NCI-H2107 (cell line): ENCODE measurements around the gene EEF1AKMT3.
"Not testable (repeated sequence)": the region's sequence is repeated elsewhere in the genome, so short reads cannot be mapped to it uniquely, and the experiment has no call there.

Experiments used
- DNase-seq: peaks from one replicate; lab custom pipeline; 2025; lab: John Stamatoyannopoulos, UW

EEF1AKMT3 gene

DNA sequence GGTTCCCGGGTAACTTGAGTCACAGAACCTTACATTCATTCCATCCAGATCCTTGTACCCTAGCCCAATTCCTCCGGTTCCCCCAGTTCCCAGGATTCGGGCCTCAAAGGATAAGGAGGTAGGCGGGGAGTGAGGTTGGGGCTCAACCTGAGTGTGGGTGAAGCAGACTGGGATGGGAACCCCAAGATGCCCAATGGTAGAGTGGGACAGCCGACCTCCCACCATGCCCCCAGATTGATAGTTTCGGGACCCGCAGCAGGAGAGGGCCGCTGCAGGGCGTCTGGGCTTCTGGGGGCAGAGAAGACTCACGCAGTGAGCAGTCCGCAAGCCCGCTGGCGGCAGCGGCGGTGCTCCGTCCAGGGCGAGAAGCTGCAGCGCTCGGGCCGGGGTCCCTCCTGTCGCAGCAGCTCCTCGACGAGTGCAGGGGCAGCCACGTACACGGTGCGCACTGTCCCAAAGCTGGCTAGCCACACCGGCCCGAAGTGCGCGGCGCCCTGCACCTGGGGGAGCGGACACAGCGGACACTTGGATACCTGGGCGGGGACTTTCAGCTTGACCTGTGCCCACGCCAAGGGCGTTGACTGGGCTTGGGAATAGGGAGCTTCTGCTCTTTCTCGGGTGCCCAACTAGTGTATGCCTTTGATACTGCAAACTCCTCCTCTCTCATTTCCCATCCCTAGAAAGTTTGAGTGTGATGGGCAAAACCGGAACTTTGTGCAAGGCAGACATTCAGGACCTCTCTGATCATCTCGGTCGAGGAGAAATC lies 6.5 kb upstream of the EEF1AKMT3 start:
- DNase-seq: no peak

DNA sequence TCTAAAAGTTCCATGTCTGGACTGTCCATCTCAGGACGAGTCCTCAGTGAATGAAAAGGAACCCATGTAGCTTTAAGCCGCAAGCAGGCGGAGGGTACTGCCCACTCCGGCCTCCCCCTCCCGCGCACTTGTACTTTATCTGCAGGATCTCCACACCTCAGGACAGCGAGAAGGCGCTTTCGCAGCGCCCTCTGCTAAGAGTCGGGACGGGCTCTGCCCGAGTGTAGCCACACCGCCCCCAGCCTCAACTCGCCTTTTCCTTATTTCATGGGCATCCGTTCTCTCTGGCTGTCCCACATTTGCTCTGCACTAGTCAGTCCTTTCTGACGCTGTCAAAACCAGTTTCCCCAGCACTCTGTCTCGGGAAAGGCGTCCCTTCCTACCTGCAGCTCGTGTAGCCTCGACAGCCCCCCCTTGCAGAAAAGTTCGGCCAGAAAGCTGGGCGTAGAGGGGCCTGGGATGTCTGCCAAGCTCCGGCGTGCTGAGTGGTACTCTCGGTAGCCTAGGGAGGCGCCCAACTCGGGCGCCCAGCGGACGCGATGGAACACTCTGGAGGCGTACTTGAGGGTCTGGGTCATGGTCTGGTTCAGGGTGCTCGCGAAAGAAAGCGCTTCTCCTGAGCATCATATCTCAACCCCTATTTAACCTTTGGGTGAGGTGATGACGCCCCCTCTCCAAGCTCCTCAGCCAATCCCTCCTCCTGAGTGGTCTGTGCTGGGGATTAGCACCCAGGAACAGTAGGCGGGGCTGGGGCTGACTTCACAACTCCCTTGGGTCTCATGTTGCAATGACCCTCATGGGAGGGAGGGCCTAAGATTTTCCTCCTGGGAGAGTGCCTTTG lies 5.7 kb upstream of the EEF1AKMT3 start, which contains the start of gene CYP27B1:
Gene CYP27B1, minus strand, starts transcription at position 615 of the 841 bp plus-strand sequence. Its CDS starts 37 bp downstream, at position 578.
- no peak for DNase-seq

DNA sequence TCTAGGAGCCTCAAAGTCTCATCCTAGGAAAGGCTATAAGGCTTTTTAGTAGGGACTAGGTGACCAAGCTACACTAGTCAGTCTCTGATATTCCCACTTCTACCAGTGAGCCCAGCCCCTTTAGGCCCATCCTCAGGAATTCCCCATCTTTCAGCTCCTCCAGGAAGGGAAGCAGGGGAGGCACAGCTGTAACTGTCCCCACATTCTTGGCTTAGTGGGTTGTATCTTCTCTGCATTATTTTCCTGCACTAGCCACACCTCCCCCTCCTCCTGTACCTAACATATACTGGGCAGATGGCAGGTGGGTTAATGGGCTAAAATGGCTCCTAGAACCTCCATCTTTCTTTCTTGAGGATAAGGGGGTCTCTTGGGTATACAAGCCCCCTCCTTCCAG lies 5.1 kb upstream of the EEF1AKMT3 start:
- no peak for DNase-seq

DNA sequence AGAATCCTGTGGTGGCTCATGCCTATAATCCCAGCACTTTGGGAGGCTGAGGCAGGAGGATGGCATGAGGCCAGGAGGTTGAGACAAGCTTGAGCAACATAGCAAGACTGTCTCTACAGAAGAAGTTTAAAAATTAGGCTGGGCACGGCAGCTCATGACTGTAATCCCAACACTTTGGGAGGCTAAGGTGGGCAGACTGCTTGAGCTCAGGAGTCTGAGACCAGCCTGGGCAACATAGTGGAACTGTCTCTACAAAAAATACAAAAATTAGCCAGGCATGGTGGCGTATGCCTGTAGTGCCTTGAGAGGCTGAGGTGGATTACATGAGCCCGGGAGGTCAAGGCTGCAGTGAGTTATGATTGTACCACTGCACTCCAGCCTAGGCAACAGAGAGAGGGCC lies 4.5 kb upstream of the EEF1AKMT3 start:
- DNase-seq: no peak

DNA sequence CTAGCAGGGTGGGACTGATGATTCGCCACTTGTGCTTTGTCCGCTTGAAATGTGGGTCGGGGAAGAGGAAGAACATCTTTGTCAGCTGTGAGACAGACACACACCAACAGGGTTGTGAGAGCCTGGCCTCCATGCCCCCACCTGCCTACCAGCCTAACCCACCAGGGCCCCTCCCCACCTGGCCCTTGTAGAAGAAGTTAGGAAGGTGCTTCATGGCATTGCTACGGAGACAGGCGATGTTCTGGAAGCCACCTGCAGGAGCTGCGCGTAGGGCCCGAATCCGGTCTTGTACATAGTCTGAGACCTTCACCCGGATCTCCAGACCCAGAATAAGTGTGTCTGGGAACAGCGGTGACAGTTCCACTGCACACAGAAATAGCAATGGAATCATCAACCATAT lies 2.8 kb upstream of the EEF1AKMT3 start:
- no peak for DNase-seq

DNA sequence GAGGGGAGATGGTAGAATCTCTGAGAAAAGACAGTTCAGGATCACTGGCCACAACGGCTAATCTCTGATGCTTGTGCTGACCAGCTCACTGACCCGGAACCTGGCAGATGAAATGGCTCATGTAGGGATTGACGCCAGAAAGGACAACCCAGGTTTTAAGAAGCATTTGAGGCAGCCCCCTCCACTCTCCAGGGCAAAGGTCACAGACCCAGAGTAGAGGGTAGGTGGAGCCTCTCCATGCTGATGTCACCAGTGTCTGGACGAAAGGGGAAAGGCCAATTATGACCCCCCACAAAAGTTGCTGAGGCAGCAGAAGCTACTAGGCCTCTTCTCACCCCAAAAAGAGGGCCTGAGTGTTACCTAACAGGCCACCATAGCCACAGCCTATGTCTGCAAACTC lies 1.7 kb upstream of the EEF1AKMT3 start:
- DNase-seq: no peak

DNA sequence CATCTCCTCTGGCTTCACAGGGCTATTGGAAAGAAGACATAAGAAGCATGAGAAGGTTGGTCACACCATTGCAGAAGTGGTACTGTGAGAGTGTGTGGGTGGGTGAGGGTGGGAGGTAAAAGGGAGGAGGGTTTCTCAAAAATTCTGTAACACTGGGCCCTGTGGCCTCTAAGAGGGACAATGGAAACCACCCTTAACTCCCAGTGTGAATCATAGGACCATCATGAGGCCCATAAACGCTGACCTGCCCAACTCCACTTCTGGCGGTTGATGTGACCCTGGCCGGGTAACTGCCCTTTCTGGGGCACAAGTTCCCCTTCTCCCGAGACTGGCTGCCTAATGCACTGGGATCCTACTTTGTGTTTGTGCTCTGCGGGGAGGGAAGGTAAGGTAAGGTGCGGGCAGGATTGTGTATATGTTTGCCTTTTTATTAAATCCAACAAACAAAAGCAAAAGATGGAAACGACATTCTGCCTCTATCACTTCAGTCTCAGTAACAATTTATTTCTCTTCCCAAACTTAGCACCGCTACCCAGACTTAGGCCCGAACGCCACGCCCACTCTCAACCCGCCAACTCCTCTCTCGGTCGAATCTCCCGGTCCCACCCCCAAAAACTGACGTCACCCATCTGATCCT lies 1.1 kb upstream of the EEF1AKMT3 start:
- DNase-seq: peak; percentile 76

DNA sequence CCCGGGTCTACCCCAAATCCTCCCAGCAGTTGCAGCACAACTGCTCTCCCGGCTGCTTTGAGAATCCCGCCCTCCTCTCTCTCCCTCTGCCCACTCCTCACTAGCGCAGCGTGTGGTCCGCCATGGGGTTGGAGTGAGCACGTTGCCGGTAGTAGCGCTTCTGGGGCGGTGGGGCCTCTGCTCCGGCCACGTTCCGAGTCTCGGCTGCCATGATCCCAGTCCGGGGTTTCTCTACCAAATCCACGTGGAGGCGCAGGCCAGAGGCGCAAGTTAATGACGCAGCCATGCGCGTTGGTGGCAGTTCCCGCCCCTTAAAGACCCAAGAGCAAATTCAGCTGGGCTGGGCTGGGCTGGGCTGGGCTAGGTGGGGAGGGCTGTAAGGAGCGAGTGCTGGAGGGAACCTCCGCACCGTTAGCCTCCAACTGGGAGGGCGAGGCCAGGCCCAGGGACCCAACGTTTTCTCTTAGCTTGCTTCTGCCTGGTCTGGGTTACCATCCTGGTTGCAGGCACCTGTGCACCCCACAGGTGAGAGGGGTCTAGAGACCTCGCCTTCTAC lies 463 bp upstream of the EEF1AKMT3 start, which contains the start of gene METTL1:
Gene METTL1, minus strand, starts transcription at position 233 of the 556 bp plus-strand sequence. Its CDS starts 22 bp downstream, at position 211.
- peak; percentile 94 for DNase-seq

DNA sequence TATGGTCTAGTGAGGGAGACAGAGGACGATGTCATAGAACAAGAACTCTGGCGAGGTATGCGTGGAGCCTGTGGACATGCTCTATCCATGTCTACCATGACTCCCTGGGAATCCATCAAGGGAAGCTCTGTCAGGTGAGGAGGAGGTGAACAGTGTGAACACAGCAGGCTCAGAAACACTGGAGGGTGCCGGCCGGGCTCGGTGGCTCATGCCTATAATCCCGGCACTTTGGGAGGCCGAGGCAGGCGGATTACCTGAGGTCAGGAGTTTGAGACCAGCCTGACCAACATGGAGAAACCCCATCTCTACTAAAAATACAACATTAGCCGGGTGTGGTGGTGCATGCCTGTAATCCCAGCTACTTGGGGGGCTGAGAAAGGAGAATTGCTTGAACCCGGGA lies 2.2 kb downstream of the EEF1AKMT3 start:
- DNase-seq: not testable (repeated sequence)

DNA sequence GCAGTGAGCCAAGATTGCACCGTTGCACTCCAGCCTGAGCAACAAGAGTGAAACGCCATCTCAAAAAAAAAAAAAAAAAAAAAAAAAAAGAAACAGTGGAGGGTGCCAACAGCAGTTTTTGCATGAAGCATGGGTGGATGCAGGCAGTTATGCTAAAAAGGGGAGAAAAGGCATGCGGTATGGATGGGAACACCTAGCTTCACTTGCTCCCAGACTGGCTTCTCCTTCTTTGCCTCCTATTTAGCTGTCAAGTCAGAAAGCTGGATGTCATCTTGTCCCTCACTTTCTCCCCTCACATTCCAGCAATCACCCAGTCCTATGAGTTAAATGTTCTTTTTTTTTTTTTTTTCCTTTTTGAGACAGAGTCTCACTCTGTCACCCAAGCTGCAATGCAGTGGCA lies 2.6 kb downstream of the EEF1AKMT3 start:
- DNase-seq: no peak

DNA sequence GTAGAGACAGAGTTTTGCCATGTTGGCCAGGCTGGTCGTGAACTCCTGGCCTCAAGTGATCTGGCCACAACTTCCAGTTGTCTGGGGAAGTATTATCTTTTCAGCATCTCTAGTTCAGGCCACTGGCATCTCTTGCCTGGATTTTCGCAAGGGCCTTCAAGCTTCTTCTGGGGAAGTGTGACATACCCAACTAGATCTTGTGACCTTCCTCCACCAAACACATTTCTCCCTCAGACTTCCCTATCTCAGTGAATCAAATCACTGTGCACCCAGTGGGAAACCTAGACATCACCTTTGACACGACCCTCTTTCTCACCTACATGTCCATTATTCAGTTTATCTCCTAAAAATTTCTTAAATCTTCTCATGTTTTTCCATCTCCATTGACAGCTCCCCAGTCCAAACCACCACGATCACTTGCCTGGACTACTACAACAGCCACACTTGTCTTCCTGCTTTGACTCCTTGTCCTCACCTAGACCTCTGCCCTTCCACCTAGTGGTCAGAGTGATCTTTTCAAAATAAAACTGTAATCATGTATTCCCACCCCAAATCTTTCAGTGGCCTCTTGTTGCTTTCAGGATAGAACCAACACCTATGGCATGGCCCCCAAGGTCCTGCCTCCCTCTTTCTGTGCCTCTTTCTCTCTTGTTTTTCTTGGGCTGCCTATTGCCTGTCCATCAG lies 3.3 kb downstream of the EEF1AKMT3 start:
- no peak for DNase-seq

DNA sequence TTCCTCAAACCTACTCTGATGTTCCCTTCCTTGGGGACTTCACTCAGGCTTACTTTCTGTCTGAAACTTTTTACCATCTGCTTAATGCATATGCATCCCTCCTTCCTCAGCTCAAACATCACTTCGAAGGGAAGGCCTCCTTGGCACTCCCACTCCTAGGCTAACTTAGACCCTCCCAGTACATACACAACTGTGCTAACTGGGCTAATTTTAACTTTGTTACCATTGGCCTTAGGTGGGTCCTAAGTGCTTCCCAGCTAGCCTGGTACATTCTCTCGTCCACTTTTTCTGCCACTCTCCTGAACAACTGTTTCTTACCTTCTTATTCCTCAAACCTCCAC lies 3.8 kb downstream of the EEF1AKMT3 start:
- no peak for DNase-seq

DNA sequence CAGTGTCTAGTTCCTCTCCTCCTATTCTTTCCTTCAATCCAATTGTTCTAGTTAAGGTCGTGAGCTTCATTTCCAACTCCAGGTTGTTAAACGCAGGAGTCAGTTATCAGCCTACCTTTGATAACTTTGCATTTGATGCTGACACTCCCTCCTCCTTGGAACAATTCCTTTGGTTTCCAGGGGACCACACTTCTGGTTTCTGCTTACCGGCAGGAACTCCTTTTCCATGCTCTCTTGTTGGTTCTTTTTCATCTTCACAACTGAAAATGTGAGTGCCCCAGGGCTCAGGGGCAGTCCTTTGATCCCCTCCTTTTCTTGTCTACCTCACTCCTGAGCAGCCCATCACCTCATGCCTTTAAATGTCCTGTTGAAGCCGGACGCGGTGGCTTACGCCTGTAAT lies 5.0 kb downstream of the EEF1AKMT3 start:
- no peak for DNase-seq

DNA sequence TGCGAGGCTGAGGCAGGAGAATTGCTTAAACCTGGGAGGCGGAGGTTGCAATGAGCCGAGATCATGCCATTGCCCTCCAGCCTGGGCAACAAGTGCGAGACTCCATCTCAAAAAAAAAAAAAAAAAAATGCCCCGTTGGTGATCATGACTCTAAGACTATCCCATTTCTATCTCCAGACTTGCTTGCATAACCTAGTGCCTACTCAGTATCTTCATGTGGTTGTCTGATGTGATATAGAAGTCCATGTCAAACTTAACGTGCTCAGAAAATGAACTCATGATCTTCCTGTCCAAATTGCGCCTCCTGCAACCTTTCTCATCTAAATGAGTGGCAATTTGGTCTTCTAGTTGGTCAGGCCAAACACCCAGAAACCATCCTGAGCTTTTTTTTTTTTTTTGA lies 5.5 kb downstream of the EEF1AKMT3 start:
- no peak for DNase-seq

DNA sequence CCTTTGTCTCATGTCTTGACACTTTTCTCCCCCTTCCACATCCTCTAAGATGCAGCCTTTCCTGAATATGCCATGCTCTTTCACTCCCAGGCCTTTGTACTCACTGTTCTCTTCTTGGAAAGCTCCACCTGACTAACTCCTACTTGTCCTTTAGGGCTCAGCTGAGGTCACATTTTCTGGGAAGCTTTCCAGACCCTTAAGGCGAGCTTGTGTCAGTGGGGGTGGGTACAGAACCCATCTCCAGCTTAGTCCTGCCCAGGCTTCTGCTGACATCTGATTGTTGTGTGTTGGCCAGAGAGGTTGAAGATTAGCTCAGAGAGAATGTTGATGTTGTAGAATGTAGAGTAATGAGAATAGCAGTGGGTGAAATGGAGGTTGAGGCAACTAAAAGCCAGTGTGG lies 7.3 kb downstream of the EEF1AKMT3 start:
- no peak for DNase-seq

DNA sequence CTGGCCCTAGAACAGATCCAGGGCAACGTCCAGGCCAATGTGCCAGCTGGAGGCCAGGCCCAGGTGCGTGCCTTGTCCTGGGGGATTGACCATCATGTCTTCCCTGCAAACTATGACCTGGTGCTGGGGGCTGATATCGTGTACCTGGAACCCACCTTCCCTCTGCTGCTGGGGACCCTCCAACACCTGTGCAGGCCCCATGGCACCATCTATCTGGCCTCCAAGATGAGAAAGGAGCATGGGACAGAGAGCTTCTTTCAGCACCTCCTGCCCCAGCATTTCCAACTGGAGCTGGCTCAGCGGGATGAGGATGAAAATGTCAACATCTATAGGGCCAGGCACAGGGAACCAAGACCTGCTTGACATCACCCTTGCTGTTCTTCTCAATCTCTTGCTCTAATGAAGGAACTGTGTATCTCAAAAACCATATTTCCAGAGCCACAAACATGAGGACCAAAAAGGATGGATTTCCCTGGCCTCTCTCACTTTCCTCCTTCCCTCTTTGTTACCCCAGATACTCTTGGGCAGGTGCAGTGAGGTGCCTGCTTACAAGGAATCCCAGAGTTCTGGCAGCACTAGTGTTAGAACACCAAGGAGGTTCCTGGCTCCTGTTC lies 8.0 kb downstream of the EEF1AKMT3 start:
- DNase-seq: no peak

DNA sequence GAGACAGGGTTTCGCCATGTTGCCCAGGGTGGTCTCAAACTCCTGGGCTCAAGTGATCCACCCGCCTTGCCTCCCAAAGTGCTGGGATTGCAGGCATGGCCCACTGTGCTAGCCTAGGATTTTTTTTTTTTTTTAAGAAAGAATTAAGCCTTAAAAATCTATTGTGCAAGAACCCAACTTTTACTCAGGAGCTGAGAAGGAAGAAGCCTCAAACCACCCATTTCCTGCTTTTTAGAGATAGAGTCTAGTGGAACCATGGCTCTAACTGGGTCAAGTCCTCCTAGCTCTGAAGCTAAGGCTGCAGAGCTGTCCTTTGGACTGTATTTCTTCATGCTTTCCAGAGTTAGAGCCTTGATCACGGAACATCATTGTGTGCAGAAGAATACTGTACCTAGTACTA lies 8.8 kb downstream of the EEF1AKMT3 start:
- no peak for DNase-seq

DNA sequence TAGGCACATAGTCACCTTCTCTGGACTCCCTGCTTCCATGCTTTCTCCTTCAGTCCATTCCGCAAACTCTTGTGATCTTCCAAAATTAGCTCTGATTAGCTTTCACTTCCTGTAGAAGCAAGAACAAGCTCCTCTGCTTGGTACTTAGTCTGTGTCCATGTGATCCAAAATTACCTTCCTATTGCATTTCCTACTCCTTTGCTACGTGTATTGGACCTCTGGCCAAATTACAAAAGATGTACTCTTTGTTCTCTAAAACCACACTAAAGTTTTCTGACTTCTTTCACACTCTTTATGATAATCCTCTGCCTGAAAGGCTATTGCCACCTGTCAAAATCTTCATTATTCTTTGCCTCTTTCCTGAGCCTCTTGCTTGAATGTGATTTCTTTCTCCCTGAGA lies 9.4 kb downstream of the EEF1AKMT3 start:
- DNase-seq: no peak

DNA sequence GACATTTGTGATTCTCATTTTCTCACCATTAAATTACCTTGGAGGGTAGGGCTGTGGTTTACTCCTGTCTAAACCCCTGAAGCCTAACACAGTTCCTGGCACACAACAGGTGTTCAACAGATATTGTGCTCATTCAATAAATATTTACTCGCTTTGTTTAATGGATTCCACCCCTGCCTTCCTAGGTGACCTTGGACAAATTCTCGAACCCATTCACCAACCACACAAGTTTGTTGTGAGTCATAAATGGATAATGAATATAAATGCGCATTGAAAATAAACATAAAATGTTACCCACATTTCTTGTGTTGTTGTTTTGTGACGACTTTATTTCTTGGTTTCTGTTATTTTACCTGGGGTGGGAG lies 9.8 kb downstream of the EEF1AKMT3 start:
- DNase-seq: no peak

DNA sequence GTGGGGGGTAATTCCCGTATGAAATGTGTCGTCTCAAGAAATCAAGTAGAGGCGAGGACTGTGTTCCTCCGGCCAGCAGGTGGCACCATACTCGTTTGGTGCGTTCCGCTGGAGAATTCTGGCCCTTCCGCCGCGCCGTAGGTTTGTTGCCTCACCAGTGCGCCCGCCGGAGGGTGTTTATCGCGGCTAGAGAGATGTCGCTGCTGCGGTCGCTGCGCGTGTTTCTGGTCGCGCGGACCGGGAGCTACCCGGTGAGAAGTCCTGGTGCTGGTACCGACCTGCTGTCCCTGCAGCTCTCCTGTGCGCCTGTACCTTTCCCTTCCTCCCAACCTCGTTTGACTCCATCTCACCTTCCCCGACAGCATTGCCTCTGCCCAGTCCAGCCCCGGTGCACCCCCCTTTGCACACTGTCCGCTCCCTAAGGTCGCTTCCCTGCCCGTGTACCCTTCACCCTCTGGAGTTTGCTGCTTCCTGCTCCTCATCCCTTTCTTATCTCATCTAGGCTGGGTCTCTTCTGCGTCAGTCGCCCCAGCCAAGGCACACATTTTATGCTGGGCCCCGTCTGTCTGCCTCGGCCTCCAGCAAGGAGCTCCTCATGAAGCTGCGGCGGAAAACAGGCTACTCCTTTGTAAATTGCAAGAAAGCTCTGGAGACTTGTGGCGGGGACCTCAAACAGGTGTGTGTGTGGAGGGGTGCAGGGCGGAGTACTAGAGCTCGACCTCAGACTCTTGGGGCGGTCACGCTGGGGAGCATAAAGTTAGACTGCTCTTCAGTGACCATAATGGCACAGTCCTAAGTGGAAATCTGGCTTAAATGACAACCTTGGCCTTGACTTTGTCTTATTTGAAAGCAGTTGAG lies 10.4 kb downstream of the EEF1AKMT3 start, which contains the start of gene TSFM:
Gene TSFM, plus strand, starts transcription at position 180 of the 858 bp plus-strand sequence. Its CDS starts 15 bp downstream, at position 195.
- DNase-seq: peak; percentile 95

DNA sequence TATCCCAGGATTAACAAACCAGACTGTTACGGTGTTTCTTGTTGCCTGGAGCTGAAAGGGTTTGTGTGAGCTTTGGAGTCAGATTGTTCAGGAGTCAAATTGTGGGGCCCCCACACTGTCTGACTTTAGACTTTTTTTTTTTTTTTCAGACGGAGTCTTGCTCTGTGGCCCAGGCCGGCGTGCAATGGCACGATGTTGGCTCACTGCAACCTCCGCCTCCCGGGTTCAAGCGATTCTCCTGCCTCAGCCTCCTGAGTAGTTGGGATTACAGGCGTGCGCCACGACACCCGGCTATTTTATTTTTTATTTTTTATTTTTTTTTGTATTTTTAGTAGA lies 11.0 kb downstream of the EEF1AKMT3 start:
- DNase-seq: no peak
